Midbrain (tissue), 1 donor: ENCODE measurements around the gene UBXN7.
"Not testable (repeated sequence)": the region's sequence is repeated elsewhere in the genome, so short reads cannot be mapped to it uniquely, and the experiment has no call there.

Experiments used
- DNase-seq: peaks from one replicate; lab custom pipeline; 2025; lab: John Stamatoyannopoulos, UW

UBXN7 gene

GRCh38 chr3:196418601-196419000 is 13.6 kb downstream of the UBXN7 start:
- no peak for DNase-seq

- DNase-seq, result no peak
Measured at GRCh38 chr3:196414469-196414868, 17.8 kb downstream of the UBXN7 start.

- DNase-seq, result no peak
Measured at GRCh38 chr3:196412704-196413103, 19.5 kb downstream of the UBXN7 start.

GRCh38 chr3:196409409-196409808 is 22.8 kb downstream of the UBXN7 start:
- no peak for DNase-seq

GRCh38 chr3:196408565-196409300 is 23.5 kb downstream of the UBXN7 start:
- DNase-seq, result no peak

- DNase-seq, result no peak
Measured at GRCh38 chr3:196406811-196407470, 25.3 kb downstream of the UBXN7 start.

- no peak for DNase-seq
Measured at GRCh38 chr3:196400331-196400730, 31.9 kb downstream of the UBXN7 start.

GRCh38 chr3:196399485-196399945 is 32.7 kb downstream of the UBXN7 start:
- no peak for DNase-seq

- no peak for DNase-seq
Measured at GRCh38 chr3:196398782-196399181, 33.4 kb downstream of the UBXN7 start.

GRCh38 chr3:196397941-196398340 is 34.3 kb downstream of the UBXN7 start:
- DNase-seq, result no peak

GRCh38 chr3:196390116-196390515 is 42.1 kb downstream of the UBXN7 start:
- no peak for DNase-seq

GRCh38 chr3:196388956-196389355 is 43.3 kb downstream of the UBXN7 start:
- no peak for DNase-seq

- DNase-seq, result not testable (repeated sequence)
Measured at GRCh38 chr3:196387941-196388340, 44.3 kb downstream of the UBXN7 start.

GRCh38 chr3:196386797-196387196 is 45.4 kb downstream of the UBXN7 start:
- not testable (repeated sequence) for DNase-seq

- not testable (repeated sequence) for DNase-seq
Measured at GRCh38 chr3:196386034-196386433, 46.2 kb downstream of the UBXN7 start.

GRCh38 chr3:196385446-196385845 is 46.8 kb downstream of the UBXN7 start:
- DNase-seq, result not testable (repeated sequence)

- DNase-seq, result no peak
Measured at GRCh38 chr3:196378146-196378841, 53.9 kb downstream of the UBXN7 start.

GRCh38 chr3:196377321-196377720 is 54.9 kb downstream of the UBXN7 start:
- no peak for DNase-seq

- no peak for DNase-seq
Measured at GRCh38 chr3:196365736-196366135, 66.5 kb downstream of the UBXN7 start.

GRCh38 chr3:196360586-196360985 is 71.6 kb downstream of the UBXN7 start:
- no peak for DNase-seq

GRCh38 chr3:196358540-196358939 is 73.7 kb downstream of the UBXN7 start:
- not testable (repeated sequence) for DNase-seq

- no peak for DNase-seq
Measured at GRCh38 chr3:196357905-196358304, 74.3 kb downstream of the UBXN7 start.

GRCh38 chr3:196356556-196356955 is 75.7 kb downstream of the UBXN7 start:
- DNase-seq, result no peak
